Islet precursor cell (in vitro differentiated cells): Measurements from ENCODE around the gene KCNJ15.

Source experiments
- DNase-seq: peaks from one replicate; pipeline ENCODE4 v3.0.0-alpha.2; 2018

KCNJ15 gene

GRCh38 chr21:38300141-38300578 is 43.4 kb downstream of the KCNJ15 start:
- no peak for DNase-seq

- no peak for DNase-seq
Measured at GRCh38 chr21:38301321-38302214, 44.8 kb downstream of the KCNJ15 start.

- no peak for DNase-seq
Measured at GRCh38 chr21:38303300-38303699, 46.5 kb downstream of the KCNJ15 start.

- DNase-seq = no peak
Measured at GRCh38 chr21:38306433-38307141, 49.8 kb downstream of the KCNJ15 start.

GRCh38 chr21:38307771-38308531 is 51.2 kb downstream of the KCNJ15 start:
- no peak for DNase-seq

GRCh38 chr21:38308532-38309119 is 51.8 kb downstream of the KCNJ15 start:
- DNase-seq = no peak

GRCh38 chr21:38310646-38311485 is 54.1 kb downstream of the KCNJ15 start:
- DNase-seq = no peak

GRCh38 chr21:38311765-38312164 is 55.0 kb downstream of the KCNJ15 start:
- no peak for DNase-seq

GRCh38 chr21:38312822-38313221 is 56.0 kb downstream of the KCNJ15 start:
- no peak for DNase-seq

- DNase-seq = no peak
Measured at GRCh38 chr21:38314558-38314957, 57.8 kb downstream of the KCNJ15 start.

- no peak for DNase-seq
Measured at GRCh38 chr21:38315122-38315521, 58.3 kb downstream of the KCNJ15 start.

GRCh38 chr21:38319781-38320180 is 63.0 kb downstream of the KCNJ15 start:
- DNase-seq = no peak

GRCh38 chr21:38321568-38321967 is 64.8 kb downstream of the KCNJ15 start:
- DNase-seq = no peak

- no peak for DNase-seq
Measured at GRCh38 chr21:38322311-38322950, 65.6 kb downstream of the KCNJ15 start.

- peak; percentile 60 for DNase-seq
Measured at GRCh38 chr21:38323721-38324531, 67.1 kb downstream of the KCNJ15 start.

GRCh38 chr21:38325216-38325615 is 68.4 kb downstream of the KCNJ15 start:
- DNase-seq = no peak

- DNase-seq = no peak
Measured at GRCh38 chr21:38325731-38326420, 69.1 kb downstream of the KCNJ15 start.

- no peak for DNase-seq
Measured at GRCh38 chr21:38326429-38326828, 69.6 kb downstream of the KCNJ15 start.

- DNase-seq = no peak
Measured at GRCh38 chr21:38326899-38327298, 70.1 kb downstream of the KCNJ15 start.

- DNase-seq = no peak
Measured at GRCh38 chr21:38327984-38328383, 71.2 kb downstream of the KCNJ15 start.
